ENCODE results near the gene GAP43.

- no peak for TF ChIP-seq CTCF (conservative IDR thresholded peaks at IDR 0.05; ENCODE audit: low read depth, low read length)
- no peak for TF ChIP-seq EZH2 (IDR thresholded peaks at IDR 0.05; ENCODE audit: borderline replicate concordance, low read depth, low read length, poor library complexity, severe bottlenecking)
Measured at GRCh38 chr3:115590873-115591272, 32.4 kb upstream of the GAP43 start.

All from A673 (cell line).